ENCODE results near the gene TLR4.

- TF ChIP-seq POLR2A (IDR thresholded peaks at IDR 0.05; ENCODE audit: low read depth, low read length) = no peak
- no peak for TF ChIP-seq POLR2AphosphoS5 (IDR thresholded peaks at IDR 0.05; ENCODE audit: low read depth, low read length)
- TF ChIP-seq TAF1 (IDR thresholded peaks at IDR 0.05; ENCODE audit: low read depth, low read length) = no peak
- TF ChIP-seq SPI1 (IDR thresholded peaks at IDR 0.05; ENCODE audit: low read depth, low read length) = no peak
- TF ChIP-seq POU2F2 (IDR thresholded peaks at IDR 0.05; ENCODE audit: low read depth, low read length) = no peak
Observed at GRCh38 chr9:117705386-117705785, 1.2 kb downstream of the TLR4 start.
